Measurements from ENCODE around the gene C1QC.

Gene C1QC

GRCh38 chr1:22643381-22643780 is at the start of gene C1QC:
Gene C1QC, plus strand, starts transcription at chr1:22643633. Its CDS starts 391 bp downstream, at chr1:22644024.
- no peak for DNase-seq (ENCODE audit: low spot score)

GRCh38 chr1:22594396-22594795 is 49.0 kb upstream of the C1QC start:
- DNase-seq (ENCODE audit: low spot score): no peak

DNA sequence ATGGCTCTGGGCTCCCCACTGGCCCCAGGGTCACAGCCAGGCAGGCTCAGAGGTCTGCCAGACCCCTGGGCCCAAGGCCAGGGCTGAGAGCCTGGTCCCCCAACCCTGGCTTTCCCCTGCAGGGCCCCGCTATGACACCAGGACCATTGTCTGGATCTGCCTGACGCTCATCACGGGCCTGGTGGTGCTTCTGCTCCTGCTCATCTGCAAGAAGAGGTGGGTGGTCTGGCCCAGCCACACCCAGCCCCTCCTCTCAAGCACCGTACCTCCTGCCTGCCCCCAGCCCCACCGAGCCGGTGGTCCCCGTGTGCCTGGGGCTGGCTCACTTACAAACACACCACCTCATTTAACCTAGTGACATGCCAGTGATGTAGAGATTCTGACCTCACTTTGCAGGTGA is 48.3 kb upstream of the C1QC start:
- DNase-seq (ENCODE audit: low spot score): no peak

- DNase-seq (ENCODE audit: low spot score): no peak
Measured at GRCh38 chr1:22597301-22597965, 46.0 kb upstream of the C1QC start.

DNA sequence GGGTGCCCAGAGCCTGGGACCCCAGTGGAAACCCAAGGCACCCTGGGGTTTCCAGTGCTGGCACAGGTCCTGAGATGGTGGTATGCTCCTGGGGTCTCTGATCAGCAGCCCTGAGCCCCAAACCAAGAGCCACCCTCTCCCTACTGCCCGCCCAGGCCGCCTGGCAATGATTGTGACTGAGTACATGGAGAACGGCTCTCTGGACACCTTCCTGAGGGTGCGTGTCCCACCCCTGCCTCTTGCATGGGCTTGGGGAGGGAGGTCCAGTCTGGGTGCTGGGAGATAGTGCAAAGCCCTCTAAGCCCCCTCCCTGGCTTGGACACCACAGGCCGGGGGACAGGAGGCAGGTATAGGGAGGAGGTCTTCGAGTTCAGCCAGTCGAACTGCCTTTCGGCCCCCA is 45.4 kb upstream of the C1QC start:
- DNase-seq (ENCODE audit: low spot score): no peak

DNA sequence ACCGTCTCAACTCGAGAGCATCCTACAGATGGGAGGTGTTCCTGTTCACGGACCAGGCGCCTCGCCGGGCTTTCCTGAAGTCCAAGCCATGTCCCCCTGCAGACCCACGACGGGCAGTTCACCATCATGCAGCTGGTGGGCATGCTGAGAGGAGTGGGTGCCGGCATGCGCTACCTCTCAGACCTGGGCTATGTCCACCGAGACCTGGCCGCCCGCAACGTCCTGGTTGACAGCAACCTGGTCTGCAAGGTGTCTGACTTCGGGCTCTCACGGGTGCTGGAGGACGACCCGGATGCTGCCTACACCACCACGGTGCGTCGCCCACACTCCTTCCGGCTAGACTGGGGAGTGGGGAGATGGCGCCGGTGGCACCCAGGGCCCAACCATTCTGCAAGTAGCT is 44.7 kb upstream of the C1QC start:
- DNase-seq (ENCODE audit: low spot score): no peak

DNA sequence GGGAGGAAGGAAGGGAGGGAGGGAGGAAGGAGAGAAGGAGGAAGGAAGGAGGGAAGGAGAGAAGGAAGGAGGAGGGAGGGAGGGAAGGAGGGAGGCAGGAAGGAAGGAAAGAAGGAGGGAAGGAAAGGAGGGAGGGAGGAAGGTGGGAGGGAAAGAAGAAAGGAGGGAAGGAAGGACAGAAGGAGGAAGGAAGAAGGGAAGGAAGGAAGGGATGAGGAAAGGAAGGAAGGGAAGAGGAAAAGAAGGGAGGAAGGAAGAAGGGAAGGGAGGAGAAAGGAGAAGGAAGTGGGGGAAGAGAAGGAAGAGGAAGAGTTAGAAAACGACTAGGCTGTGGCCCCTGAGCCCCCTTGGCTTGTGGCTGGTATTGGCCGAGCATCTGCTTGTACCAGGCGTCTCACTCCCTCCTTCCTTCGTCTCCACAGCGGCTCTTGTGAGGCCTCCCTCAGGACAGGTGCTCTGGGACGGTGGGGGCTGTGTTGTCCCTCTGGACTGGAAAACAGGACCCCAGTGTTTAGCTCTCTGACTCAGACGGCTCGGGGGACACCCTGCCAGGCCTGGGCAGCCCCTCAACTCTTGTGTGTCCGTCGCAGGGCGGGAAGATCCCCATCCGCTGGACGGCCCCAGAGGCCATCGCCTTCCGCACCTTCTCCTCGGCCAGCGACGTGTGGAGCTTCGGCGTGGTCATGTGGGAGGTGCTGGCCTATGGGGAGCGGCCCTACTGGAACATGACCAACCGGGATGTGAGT is 43.2 kb upstream of the C1QC start:
- DNase-seq (ENCODE audit: low spot score): no peak

DNA sequence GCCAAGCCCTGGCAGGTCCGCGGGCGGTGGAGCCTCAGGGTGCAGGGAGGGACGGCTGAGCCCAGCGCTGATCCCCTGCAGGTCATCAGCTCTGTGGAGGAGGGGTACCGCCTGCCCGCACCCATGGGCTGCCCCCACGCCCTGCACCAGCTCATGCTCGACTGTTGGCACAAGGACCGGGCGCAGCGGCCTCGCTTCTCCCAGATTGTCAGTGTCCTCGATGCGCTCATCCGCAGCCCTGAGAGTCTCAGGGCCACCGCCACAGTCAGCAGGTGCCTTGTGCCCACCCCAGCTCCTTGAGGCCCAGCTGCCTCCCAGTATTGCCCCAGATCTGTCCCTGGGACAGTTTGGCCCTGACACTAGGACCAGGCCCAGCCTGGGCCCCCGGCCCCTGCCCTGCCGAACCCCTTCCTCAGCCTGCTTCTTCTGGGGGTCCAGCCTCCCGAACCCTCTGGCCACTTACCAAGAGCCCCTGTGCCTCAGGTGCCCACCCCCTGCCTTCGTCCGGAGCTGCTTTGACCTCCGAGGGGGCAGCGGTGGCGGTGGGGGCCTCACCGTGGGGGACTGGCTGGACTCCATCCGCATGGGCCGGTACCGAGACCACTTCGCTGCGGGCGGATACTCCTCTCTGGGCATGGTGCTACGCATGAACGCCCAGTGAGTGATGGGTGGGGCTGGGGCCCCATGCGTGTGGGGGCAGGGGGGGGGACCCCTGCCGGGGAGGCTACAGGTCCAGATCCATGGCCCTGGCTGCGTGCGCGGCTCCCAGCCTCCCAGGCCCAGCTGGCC is 42.4 kb upstream of the C1QC start:
- no peak for DNase-seq (ENCODE audit: low spot score)

GRCh38 chr1:22601610-22602009 is 41.8 kb upstream of the C1QC start:
- DNase-seq (ENCODE audit: low spot score): no peak

GRCh38 chr1:22602060-22602740 is 41.2 kb upstream of the C1QC start:
- no peak for DNase-seq (ENCODE audit: low spot score)

DNA sequence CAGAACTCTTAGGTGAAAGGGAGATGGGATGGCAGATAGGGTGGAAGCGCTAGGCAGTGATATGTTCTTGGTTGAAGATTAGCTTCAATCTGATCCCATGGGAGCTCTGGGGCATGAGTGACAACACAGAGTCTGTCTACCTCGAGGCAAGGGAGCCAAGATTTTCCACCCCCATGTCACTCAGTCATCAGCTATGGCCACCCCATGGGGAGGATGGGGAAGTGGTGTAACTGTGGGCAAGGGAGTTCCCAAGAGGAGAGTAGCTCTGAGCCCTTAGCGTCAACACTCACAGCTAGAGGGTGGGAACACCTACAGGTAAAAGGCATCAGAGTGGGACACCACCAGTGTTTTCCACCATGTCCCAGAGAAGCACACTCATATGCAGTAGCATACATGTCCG is 37.3 kb upstream of the C1QC start:
- DNase-seq (ENCODE audit: low spot score): peak; percentile 37

GRCh38 chr1:22607154-22607553 is 36.3 kb upstream of the C1QC start:
- DNase-seq (ENCODE audit: low spot score): no peak

DNA sequence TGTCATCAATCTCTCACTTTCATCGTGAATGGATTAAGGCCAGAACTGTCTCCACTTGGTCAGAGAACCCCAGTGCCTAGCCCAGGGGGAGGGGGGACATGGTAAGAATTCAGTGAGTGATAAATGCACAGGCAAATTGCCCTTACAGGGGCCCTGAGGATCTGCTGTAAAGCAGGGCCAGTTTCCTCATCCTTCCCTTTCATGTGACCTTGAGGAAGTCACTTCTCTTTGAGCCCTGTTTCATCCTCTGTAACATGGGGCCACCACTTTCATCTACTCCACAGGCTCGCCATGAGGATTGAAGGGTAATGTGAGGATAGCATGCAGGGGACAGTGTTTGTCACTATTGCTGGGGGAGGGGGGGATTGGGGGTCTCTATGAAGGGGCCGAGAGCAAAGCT is 35.1 kb upstream of the C1QC start:
- no peak for DNase-seq (ENCODE audit: low spot score)

DNA sequence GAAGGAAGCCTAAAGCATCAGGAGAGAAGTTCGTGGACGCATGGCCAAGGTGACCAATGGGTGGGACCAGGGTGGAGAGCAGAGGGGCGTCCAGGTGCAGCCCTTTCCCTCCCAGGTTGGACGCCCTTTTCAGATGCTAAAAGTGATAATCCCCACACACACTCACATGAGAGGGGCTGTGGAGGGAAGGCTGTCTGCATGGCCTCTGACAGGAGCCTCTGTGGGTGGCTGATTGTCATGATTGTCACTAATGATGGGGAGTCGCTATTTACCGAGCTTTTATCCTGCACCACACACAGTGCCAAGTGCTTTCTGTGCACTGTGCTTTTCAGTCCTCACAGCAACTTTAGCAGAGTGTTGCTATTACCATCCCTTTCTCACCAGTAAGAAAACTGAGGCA is 34.1 kb upstream of the C1QC start:
- no peak for DNase-seq (ENCODE audit: low spot score)

DNA sequence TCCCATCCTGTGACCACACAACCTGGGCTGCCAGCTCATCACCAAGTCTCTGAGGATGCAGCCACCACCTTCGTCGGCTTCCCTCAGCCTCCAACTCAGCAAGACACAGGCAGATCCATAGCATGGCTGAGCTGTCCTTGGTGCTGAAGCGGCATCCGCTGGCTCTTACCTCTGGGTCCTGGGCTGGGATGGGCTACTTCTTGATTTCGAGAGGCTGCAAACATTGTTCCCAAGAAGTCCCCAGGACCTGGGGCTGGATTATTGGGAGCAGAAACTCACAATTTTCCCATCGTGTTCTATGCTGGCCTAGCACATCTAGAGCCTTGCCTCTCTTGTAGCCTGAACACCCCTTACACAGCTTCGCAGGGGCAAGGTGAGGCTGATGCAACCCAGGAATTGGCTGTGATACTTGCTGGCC is 31.9 kb upstream of the C1QC start:
- DNase-seq (ENCODE audit: low spot score): peak; percentile 61

- no peak for DNase-seq (ENCODE audit: low spot score)
Measured at GRCh38 chr1:22612671-22613571, 30.5 kb upstream of the C1QC start.

DNA sequence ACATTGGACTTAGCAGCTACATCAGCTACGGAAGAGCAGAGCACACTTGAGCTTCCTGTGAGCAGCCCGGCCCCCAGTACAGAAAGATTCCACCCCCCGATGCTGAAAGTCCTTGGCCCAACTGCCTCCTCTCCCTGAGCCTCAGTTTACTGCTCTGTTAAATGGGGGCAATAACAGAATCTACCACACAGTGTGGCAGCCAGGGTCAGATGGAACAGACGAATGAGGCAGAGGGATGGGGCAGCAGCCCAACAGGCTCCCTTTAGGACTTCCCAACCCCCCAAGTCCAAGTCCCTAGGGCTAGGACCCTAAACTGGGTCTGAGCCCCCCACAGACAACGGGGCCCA is 29.9 kb upstream of the C1QC start:
- DNase-seq (ENCODE audit: low spot score): no peak

GRCh38 chr1:22613951-22614350 is 29.5 kb upstream of the C1QC start:
- no peak for DNase-seq (ENCODE audit: low spot score)

- no peak for DNase-seq (ENCODE audit: low spot score)
Measured at GRCh38 chr1:22615886-22616285, 27.5 kb upstream of the C1QC start.

- DNase-seq (ENCODE audit: low spot score): no peak
Measured at GRCh38 chr1:22616571-22616970, 26.9 kb upstream of the C1QC start.

GRCh38 chr1:22618056-22618455 is 25.4 kb upstream of the C1QC start:
- no peak for DNase-seq (ENCODE audit: low spot score)

DNA sequence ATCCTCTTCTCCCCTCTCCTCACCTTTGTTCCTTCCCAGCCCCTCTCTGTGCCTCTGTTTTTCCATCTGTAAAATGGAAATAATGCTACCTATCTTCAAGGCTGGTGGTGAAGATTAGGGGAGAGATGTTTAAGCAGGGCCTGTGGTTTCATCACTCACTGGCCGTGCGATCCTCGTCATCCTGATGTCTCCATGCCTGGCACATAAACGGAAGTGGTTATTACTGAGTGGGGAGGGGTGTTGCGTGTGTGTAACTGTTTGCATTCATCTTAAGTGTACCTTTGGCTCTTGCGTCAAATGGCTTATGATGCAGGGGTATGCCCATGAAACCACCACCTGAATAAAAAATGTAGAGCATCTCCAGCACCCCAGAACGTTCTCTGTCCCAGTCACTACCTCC is 24.2 kb upstream of the C1QC start:
- DNase-seq (ENCODE audit: low spot score): no peak

Data from kidney tubule cell (primary cell).